DOHH2 (cell line): ENCODE results near the gene RPL27.

Experiments used
- EZH2phosphoT487 ChIP-seq: fragments of 200-600 bp; sonication (generic); IDR thresholded peaks from 2 replicates; pipeline ENCODE4 v1.6.1; 2017; ENCODE audit warnings: borderline replicate concordance, mild to moderate bottlenecking, antibody characterized with exemption, low read length, moderate library complexity, mixed read lengths
- TF ChIP-seq, protein P1 (sequence below): fragments of 200-600 bp; sonication (generic); IDR thresholded peaks from one replicate; pipeline ENCODE4 v1.5.1; 2014; ENCODE audit warnings: antibody characterized with exemption, mild to moderate bottlenecking, low read depth, low read length; ENCODE audit not compliant: poor library complexity, severe bottlenecking

DNA sequence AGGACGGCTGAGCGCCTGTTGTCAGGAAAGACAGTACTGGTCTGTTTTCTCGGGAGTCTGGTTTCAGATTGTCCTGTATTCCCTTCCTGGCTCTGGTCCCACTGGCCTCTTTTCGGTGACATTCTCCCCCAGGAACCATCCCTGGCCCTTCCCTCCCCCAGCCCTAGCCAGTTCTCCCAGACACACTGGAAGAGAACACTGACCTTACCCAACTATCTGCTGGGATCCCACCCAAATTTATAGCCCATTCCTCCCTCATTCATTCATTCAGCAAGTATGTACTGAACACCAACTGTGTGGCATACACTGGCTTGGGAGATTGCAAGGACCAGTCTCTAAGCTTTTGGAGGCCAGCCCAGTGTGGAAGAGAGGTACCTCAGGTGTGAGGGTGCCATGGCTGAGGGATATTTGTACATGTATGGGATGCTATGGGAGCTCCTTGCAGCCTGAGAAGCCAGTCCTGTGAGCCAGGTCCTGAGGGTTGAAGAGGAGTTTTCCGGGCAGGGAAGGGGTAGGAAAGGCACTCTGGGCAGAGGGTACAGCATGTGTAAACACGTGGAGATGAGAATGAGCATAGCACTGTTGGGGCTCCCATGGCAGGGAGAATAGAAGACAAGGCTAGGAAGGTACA, 32.0 kb downstream of the RPL27 start:
- TF ChIP-seq, protein P1, sequence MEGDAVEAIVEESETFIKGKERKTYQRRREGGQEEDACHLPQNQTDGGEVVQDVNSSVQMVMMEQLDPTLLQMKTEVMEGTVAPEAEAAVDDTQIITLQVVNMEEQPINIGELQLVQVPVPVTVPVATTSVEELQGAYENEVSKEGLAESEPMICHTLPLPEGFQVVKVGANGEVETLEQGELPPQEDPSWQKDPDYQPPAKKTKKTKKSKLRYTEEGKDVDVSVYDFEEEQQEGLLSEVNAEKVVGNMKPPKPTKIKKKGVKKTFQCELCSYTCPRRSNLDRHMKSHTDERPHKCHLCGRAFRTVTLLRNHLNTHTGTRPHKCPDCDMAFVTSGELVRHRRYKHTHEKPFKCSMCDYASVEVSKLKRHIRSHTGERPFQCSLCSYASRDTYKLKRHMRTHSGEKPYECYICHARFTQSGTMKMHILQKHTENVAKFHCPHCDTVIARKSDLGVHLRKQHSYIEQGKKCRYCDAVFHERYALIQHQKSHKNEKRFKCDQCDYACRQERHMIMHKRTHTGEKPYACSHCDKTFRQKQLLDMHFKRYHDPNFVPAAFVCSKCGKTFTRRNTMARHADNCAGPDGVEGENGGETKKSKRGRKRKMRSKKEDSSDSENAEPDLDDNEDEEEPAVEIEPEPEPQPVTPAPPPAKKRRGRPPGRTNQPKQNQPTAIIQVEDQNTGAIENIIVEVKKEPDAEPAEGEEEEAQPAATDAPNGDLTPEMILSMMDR, result no peak
- TF ChIP-seq EZH2phosphoT487, result no peak
